HG03469 (cell line): ENCODE data around the gene PTP4A1.
A peak's percentile ranks its signal among the peaks of the same experiment; 100 is the strongest.

Source experiments
- ATAC-seq: cut with Tn5 transposase; IDR thresholded peaks from one replicate; pipeline ENCODE4 v1.9.1; 2021; ENCODE audit warnings: mild to moderate bottlenecking, moderate library complexity, moderate number of reproducible peaks; ENCODE audit not compliant: unreplicated experiment

PTP4A1 gene

GRCh38 chr6:63554782-63555181 lies 17.5 kb upstream of the PTP4A1 start:
- ATAC-seq: no peak

GRCh38 chr6:63556369-63556768 lies 15.9 kb upstream of the PTP4A1 start:
- ATAC-seq: no peak

DNA sequence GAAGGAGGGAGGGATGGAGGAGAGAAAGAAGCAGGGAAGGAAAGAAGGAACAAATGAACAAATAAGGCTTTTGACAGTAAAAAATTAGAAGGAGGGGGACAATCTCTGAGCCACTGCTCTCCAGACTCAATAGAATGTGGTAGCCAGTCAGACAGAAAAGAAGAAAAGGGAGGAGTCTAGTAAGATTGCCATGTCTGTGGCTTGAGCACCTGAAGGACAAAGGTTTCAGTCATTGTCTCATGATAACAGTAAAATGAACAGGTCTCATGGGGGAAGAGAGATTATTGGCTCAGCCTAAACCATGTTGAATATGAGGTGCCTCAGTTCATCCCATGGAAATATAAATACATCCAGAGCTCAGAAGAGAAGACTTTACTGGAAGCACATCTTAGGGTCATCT lies 14.0 kb upstream of the PTP4A1 start:
- ATAC-seq: peak; percentile 57

DNA sequence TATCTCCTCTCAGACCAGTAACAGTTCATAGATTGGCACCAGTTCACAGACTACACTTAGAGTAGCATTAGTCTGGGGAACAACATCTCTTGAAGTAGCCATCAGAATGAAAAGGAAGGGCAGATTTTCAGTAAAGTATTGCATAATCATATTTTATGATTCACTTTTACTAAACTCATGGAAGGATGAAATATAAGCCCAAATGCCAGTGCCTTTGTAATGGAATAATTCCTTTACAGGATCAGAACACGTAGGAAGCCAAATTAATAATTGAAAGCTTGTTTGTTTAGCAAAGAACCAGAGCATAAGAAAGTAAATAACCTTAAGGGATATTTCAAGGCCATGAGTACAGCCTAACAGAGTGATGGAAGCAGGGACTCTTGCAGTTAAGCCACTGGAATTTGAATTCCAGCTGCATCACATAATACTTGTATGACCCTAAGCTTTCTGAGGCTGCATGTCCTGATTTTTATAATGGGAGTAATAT lies 11.4 kb upstream of the PTP4A1 start:
- ATAC-seq: no peak

- no peak for ATAC-seq
These were observed 11.0 kb upstream of the PTP4A1 start for GRCh38 chr6:63561288-63561687.

DNA sequence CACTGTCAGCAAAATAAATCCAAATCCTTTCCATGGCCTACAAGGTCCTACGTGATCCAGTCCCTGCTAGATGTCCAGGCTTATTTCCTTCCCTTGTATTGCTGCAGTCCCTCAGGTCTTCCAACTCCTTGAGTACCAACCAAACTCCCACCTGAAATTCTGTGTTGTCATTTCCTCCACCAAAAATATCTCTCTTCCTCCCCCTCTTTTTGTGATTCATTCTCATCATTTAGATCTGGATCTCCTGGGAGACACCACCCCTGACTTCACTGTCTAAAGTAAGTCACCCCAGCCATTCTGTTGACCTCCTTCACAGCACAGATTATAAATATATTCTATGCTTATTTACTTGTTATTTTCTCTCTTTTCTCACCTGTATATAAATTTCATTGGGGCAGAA lies 9.0 kb upstream of the PTP4A1 start:
- no peak for ATAC-seq

DNA sequence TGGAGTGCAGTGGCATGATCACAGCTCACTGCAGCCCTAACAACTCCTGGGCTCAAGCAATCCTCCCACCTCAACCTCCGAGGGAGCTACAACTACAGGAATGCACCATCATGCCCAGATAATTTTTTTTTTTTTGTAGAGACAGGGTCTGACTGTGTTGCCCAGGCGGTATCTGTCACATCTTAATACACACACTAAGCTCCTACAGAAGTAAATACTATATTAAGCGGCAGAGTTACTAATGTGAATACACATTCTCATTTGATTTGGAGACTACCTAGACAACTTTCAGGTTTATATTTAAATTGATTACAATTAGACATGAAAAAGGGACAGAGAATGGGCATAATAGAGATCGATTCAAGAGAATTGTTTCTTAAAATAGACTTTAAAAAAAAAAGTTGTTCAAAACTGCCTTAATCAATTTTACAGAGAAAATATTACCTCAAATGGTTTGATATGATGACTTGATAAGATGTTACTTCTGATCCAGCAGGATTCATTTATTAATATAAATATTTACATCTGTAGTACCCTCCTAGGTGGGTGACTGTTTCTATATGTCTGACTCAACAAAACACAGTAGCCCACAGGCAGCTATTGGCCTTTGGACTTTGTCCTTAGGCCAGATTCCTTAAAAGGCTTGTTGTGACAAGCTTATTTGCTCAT lies 7.1 kb upstream of the PTP4A1 start:
- no peak for ATAC-seq

- ATAC-seq: no peak
These were observed 6.3 kb upstream of the PTP4A1 start for GRCh38 chr6:63565727-63566596.

GRCh38 chr6:63567966-63568365 lies 4.3 kb upstream of the PTP4A1 start:
- no peak for ATAC-seq

- ATAC-seq: no peak
These were observed 778 bp upstream of the PTP4A1 start for GRCh38 chr6:63571361-63572043.

GRCh38 chr6:63572747-63573075 lies 431 bp downstream of the PTP4A1 start:
- ATAC-seq: no peak

DNA sequence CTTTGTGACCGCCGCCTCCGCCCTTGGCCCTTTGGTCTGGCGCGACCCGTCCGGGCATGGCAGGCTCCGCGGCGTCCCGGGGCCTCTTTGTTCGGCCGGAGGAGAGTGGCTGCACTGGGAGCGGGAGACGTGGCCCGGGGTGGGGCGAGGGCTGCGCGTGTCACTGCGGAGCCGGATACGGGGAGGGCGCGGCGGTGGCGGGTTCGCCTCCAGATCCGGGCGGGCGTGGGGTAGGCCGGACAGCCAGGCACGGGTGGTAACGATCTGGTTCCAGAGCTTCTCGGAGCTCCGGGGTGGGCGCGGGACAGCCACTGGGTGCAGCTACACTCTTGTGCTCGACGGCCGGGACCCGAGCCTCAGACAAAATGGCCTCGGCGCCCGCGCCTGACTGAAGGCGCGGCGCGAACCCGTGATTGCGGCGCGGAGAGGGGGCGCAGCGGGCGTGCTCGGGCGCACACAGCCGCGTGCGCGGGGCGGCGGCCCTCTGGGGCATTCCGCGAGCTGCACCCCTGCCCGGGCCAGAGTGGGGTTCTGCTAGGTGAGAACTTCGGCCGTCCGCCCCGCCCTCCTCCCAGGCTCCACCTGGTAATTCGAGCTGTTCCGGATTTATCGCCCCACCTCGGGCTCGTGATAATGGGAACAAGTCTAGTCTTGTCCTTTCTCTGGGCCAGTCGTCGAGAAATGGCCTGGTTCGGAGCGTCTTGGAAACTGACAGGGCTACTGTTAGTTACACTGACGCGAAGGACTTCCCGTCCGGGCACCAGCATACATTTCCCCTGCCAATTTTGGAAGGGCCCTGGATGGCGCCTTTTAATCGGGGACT lies 1.0 kb downstream of the PTP4A1 start:
- ATAC-seq: peak; percentile 27

DNA sequence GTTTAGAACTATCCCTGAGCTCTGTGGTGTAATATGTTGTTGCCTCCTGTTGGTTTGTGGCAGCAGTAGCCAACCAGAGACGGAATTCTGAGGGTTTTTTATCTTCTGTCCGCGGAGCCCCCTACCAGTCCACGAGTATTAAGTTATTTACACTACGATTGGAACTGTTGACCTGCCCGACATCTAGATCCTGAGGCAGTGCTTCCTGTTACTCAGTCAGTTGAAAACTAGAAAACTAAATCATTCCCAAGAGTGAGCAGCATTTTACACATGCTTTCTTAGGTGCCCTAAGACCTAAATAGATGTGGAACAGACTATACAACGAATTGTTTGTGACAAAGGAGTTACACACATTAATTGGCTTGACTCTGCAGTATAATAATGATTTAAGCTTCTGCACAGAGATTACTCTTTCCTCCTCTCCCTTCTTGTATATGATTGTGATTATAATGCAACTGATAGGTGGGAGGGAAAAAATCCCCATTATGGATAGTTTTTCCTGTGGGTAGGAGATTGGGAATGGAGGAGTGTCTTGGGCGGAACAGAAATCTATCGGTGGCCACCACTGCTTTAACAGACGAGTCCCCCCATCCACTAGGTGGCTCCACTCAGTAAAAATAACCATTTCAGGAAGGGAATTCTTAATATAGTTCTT lies 1.7 kb downstream of the PTP4A1 start:
- no peak for ATAC-seq

DNA sequence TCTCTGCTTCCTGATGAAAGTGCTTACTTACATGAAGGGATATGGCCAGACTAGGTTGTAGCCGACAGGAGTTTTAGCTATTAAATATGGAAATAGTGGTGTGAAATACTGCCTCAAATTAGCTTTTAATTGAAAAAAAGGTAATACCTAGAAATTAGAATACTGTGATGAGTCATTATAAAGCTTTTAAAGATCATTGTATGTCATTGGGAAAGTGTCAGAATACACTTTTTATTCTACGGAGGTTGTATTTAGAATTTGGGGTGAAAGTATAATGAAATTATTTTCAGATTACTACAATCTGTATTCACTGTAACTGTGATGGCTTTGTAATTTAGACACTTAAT lies 2.2 kb downstream of the PTP4A1 start:
- ATAC-seq: no peak

DNA sequence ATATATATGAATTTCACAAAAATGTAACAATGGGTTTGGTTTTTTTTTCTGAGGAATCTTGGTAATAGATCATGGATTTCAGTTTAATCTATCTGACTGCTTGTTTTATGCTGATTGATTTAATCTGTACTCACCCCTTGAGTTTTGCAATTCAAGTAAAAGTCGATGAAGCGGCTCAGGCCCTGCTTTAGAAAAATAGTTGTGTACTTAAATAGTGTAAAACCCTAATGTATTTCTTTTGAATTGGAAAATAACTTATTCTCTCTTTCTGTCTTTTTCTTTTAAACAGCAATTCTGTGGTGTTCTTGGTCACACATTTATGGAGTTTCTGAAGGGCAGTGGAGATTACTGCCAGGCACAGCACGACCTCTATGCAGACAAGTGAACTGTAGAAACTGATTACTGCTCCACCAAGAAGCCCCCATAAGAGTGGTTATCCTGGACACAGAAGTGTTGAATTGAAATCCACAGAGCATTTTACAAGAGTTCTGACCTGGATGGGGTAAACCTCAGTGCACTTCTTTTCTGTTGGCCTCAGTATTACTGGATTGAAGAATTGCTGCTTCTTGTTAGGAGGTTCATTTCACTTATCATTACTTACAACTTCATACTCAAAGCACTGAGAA lies 4.0 kb downstream of the PTP4A1 start:
- no peak for ATAC-seq

DNA sequence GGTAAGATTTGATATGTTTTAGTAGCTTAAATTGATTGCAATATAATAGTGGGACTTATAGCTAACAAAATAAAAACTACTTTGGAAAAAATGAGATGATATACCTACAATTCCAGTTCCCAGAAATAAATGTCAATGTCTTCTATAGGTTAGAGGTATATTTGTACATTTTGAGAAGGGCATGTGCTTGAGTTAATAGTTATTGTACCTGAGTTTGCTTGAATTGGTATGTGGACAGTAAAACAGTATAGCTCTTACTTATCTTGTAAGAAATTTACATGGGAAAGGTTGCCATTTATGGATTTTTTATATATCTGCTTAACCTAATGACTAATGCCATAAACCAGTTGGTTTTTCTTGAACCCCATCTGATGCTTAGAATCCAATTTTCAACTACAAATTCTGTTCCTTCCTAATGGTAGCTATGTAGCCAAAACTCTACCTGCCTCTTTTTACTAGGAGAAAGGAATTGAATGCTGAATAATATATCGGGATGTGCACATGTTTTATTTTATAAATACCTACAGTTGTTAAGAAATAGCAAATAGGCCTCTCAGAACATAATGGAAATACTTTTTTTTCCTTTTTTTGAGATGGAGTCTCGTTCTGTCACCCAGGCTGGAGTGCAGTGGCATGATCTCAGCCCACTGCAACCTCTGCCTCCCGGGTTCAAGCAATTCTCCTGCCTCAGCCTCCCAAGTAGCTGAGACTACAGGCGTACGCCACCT lies 4.9 kb downstream of the PTP4A1 start:
- ATAC-seq: no peak

DNA sequence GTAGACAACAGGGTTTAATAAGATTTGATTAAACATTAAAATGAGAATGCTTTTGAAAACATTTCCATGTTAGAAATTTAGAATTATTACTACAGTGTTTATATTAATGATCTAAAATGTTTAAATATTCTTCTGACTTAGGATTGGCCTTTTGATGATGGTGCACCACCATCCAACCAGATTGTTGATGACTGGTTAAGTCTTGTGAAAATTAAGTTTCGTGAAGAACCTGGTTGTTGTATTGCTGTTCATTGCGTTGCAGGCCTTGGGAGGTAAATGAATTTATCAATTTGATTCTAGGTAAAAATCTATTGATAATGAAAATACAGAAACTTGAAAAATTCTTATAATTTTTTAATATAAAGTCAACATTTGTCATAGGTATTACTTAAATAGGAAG lies 6.5 kb downstream of the PTP4A1 start:
- no peak for ATAC-seq

- no peak for ATAC-seq
These were observed 7.8 kb downstream of the PTP4A1 start for GRCh38 chr6:63579937-63580703.

GRCh38 chr6:63580704-63580961 lies 8.4 kb downstream of the PTP4A1 start:
- no peak for ATAC-seq
